ENCODE data around the gene POLR3GL.

GRCh38 chr1:145962157-145963102 is 2.1 kb upstream of the POLR3GL start:
- no peak for TF ChIP-seq POLR2A (IDR thresholded peaks at IDR 0.05)
- TF ChIP-seq, protein P1, sequence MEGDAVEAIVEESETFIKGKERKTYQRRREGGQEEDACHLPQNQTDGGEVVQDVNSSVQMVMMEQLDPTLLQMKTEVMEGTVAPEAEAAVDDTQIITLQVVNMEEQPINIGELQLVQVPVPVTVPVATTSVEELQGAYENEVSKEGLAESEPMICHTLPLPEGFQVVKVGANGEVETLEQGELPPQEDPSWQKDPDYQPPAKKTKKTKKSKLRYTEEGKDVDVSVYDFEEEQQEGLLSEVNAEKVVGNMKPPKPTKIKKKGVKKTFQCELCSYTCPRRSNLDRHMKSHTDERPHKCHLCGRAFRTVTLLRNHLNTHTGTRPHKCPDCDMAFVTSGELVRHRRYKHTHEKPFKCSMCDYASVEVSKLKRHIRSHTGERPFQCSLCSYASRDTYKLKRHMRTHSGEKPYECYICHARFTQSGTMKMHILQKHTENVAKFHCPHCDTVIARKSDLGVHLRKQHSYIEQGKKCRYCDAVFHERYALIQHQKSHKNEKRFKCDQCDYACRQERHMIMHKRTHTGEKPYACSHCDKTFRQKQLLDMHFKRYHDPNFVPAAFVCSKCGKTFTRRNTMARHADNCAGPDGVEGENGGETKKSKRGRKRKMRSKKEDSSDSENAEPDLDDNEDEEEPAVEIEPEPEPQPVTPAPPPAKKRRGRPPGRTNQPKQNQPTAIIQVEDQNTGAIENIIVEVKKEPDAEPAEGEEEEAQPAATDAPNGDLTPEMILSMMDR (IDR thresholded peaks at IDR 0.05): no peak

Measured in right lobe of liver (tissue), 4 donors.